NCI-H446 (cell line): ENCODE data around the gene FOXL1.

ENCODE experiments used
- DNase-seq, 2 experiments: peaks; one replicate each; lab custom pipeline; 2025; lab: John Stamatoyannopoulos, UW

The FOXL1 gene

GRCh38 chr16:86578061-86578599 lies at the start of gene FOXL1:
Gene FOXL1, plus strand, starts transcription at chr16:86578549. Its CDS starts 175 bp downstream, at chr16:86578724.
- no peak for DNase-seq

GRCh38 chr16:86529160-86529559 lies 49.2 kb upstream of the FOXL1 start:
- no peak for DNase-seq

- DNase-seq = no peak
These were observed 47.8 kb upstream of the FOXL1 start for GRCh38 chr16:86530251-86531190.

- DNase-seq = no peak
These were observed 47.2 kb upstream of the FOXL1 start for GRCh38 chr16:86531191-86531545.

DNA sequence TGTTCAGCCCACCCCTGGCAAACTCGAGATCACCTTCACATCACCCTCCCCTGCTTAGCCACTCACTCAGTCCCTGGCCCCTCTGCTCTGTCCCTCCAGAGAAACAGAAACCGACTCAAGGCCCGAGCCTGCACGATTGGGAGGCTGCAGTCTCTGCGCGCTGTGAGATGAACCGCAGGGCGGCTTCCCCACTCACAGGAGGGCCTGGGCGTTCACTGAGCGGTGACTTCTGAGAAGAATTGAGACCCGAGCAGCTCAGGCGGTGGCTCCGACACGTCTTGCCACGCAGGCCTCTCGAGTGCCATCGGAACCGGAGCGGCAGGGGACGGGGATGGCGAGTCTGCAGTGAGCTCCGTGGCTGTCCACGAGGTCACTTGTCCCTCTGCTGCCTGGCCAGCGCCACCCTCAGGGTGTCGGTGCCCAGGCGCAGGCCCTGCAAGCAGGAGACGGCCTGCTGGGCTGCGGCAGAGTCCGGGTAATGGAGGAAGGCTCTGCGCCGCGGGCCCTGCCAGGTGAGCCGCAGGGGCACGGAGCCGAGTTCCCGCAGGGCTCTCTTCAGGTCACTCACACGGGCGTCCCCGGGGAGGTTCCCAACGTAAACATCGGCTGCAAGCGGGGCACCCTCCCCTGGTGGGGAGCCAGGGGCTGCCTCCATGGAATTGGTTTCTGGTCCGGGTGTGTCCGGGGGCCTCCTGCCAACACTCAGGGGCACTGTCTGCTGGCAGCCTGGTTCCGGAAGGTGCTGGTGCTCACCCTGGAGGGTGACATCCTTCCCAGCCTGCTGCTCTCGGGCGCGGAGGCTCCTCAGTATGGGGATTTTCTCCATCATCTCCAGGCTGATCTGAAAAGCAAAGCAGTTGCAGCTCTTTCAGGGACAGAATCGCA lies 46.5 kb upstream of the FOXL1 start:
- no peak for DNase-seq

GRCh38 chr16:86532526-86532815 lies 45.9 kb upstream of the FOXL1 start:
- no peak for DNase-seq

DNA sequence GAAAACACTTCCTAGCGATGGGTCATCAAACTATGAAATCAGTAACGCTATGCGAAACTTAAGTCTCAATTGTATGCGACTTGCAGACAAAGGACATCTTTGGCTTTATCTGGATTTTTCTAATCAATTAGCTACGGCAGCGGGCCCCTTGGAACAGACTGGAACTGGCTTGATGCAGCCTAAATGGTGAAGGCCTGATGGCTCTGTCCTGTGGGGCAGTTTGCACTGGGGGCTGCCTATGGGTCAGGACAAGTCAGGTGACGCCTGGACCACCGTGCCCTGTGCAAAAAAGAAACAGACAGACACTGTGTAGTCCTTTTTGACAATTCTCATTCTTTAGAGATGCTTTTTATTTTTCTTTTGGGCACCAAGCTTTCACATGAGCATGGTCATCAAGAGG lies 45.3 kb upstream of the FOXL1 start:
- DNase-seq = no peak

GRCh38 chr16:86533767-86534351 lies 44.5 kb upstream of the FOXL1 start:
- no peak for DNase-seq

DNA sequence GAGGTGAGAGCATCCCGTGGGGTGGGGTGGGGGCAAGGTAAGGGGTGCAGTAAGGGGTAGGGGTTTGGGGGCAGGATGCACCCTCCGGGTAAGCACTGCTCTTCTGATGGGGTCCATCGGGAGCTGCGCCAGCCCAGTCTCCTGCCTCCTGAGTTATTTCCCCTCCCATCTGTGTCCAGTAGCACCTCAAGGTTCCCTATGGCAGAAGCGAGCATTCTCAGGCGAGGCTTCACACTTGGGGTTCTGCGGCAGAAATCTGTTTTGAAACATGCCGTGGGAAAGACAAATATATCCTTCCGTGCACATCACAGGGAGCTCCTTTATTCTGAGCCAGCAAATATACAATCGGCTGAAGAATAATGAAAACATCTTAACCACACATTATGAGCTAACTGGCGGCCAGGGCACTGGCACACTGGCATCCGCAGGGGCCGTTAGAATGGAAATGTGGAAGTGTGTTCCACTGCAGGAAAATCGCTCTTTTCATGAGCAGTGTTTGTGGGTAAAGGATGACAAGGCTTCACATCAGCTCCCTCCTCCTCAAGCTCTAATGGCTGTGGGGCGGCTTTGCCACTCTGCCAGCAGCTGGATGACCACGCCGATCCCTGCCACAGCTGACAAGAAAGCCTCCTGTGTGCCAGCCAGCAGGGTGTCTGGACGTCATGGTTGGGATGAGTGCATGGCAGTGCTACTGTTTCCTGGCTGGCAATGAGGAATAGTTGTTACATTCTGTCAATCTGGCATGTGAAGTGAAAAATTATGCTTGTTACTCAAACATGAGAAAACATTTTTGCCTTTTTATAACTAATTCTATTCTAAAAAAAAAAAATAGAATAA lies 43.4 kb upstream of the FOXL1 start:
- no peak for DNase-seq

- no peak for DNase-seq
These were observed 41.7 kb upstream of the FOXL1 start for GRCh38 chr16:86536621-86537020.

DNA sequence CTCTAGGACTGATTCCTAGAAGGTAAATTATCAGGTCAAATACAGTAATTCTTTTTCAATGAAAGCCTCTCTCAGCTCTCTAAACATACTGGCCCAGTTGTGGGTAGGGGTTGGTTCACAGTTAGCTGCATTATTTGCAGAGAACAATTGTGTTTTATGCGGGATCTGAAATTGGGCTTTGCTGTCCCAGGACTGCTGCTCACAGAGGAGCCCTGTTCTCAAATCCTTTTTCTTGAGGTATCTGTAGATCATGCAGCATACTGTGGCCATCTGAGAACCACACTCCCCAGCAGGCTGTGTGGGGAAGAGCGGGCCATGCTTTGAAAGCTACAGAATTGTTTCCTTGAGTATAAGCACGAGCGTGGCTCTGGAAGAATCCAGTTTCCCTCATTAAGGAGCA lies 40.9 kb upstream of the FOXL1 start:
- DNase-seq = no peak

DNA sequence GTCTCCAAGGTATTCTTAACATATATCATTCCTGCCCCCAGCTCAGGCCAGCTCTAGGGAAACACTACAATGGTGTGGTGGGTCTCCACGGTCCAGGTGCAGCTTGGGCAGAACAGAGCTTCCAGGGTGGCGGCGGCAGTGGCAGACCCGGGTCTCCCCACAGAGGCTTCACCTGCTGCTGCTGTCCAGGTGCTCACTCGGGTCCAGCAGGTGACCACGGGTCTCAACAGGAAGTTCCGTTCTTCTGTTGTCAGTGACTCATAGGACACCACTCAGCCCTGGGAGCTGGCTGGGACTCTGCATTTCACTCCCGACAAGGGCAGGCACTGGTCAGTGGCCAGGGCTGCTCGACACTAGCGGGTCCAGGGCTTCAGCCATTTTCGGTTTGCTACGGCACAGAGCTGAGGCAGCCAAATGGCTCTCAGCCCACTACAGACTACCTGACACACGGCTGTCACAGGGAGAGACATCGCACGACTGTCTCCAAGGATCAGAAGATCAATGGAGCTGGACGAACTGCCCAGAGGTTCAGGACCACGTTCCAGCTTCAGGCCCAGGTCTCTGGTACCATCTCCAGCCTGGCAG lies 40.1 kb upstream of the FOXL1 start:
- DNase-seq = no peak

GRCh38 chr16:86540894-86541293 lies 37.5 kb upstream of the FOXL1 start:
- DNase-seq = no peak

GRCh38 chr16:86541560-86541959 lies 36.8 kb upstream of the FOXL1 start:
- no peak for DNase-seq

- DNase-seq = no peak
These were observed 35.3 kb upstream of the FOXL1 start for GRCh38 chr16:86542756-86543750.

- DNase-seq = no peak
These were observed 32.9 kb upstream of the FOXL1 start for GRCh38 chr16:86545481-86545880.

GRCh38 chr16:86545954-86546637 lies 32.3 kb upstream of the FOXL1 start:
- DNase-seq = no peak

GRCh38 chr16:86546638-86547013 lies 31.7 kb upstream of the FOXL1 start:
- no peak for DNase-seq

GRCh38 chr16:86547286-86547685 lies 31.1 kb upstream of the FOXL1 start:
- DNase-seq = no peak
